GM20000 (cell line): ENCODE measurements around the gene LASP1NB.
"Not testable (repeated sequence)": the region's sequence is repeated elsewhere in the genome, so short reads cannot be mapped to it uniquely, and the experiment has no call there.

Source experiments
- DNase-seq: peaks from one replicate; pipeline ENCODE4 v3.0.0; 2012; ENCODE audit warnings: low spot score
- TF ChIP-seq, protein P1 (sequence below): IDR thresholded peaks from 2 replicates; pipeline ENCODE4 v1.5.1; 2012; ENCODE audit warnings: mild to moderate bottlenecking, control low read depth; ENCODE audit errors: extremely low read depth, missing control alignments

The LASP1NB gene

DNA sequence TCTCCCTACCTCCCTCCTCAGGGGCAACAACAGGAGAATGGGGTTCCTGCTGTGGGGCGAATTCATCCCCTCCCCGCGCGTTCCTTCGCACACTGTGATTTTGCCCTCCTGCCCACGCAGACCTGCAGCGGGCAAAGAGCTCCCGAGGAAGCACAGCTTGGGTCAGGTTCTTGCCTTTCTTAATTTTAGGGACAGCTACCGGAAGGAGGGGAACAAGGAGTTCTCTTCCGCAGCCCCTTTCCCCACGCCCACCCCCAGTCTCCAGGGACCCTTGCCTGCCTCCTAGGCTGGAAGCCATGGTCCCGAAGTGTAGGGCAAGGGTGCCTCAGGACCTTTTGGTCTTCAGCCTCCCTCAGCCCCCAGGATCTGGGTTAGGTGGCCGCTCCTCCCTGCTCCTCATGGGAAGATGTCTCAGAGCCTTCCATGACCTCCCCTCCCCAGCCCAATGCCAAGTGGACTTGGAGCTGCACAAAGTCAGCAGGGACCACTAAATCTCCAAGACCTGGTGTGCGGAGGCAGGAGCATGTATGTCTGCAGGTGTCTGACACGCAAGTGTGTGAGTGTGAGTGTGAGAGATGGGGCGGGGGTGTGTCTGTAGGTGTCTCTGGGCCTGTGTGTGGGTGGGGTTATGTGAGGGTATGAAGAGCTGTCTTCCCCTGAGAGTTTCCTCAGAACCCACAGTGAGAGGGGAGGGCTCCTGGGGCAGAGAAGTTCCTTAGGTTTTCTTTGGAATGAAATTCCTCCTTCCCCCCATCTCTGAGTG lies 5.9 kb upstream of the LASP1NB start:
- TF ChIP-seq, protein P1, sequence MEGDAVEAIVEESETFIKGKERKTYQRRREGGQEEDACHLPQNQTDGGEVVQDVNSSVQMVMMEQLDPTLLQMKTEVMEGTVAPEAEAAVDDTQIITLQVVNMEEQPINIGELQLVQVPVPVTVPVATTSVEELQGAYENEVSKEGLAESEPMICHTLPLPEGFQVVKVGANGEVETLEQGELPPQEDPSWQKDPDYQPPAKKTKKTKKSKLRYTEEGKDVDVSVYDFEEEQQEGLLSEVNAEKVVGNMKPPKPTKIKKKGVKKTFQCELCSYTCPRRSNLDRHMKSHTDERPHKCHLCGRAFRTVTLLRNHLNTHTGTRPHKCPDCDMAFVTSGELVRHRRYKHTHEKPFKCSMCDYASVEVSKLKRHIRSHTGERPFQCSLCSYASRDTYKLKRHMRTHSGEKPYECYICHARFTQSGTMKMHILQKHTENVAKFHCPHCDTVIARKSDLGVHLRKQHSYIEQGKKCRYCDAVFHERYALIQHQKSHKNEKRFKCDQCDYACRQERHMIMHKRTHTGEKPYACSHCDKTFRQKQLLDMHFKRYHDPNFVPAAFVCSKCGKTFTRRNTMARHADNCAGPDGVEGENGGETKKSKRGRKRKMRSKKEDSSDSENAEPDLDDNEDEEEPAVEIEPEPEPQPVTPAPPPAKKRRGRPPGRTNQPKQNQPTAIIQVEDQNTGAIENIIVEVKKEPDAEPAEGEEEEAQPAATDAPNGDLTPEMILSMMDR = no peak
- no peak for DNase-seq

- no peak for DNase-seq
- TF ChIP-seq, protein P1 = no peak
These were observed 4.8 kb upstream of the LASP1NB start for GRCh38 chr17:38920374-38921291.

DNA sequence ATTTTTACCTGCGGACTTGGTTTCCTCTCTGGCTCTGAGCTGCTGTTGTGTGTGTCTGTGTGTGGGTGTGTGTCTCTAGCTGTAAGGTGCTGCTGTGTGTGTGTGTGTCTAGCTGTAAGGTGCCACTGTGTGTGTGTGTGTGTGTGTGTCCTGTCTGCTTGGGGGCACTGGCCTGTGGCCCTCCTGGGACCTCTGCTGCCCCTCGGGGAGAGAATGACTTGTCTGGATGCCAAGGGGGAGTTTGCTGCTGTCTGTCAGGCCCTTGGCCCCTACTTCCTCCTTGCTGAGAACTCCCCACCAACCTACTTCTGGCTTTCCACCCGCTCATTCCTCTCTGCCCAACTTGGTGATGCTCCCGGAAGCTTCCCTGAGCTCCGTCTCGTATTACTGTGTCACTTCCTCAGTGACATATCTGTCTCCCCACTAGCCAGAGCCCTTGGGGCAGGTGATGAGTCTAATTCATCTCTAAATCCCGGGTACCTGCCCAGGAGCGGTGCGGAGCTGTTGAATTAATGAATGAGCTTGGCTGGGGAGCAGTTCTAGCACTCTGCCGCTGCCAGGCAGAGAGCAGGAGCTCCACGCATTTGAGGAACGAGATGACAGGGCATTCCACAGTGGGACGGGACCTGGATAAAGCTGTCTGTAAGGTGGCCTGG lies 3.5 kb upstream of the LASP1NB start:
- TF ChIP-seq, protein P1 = no peak
- DNase-seq = no peak

DNA sequence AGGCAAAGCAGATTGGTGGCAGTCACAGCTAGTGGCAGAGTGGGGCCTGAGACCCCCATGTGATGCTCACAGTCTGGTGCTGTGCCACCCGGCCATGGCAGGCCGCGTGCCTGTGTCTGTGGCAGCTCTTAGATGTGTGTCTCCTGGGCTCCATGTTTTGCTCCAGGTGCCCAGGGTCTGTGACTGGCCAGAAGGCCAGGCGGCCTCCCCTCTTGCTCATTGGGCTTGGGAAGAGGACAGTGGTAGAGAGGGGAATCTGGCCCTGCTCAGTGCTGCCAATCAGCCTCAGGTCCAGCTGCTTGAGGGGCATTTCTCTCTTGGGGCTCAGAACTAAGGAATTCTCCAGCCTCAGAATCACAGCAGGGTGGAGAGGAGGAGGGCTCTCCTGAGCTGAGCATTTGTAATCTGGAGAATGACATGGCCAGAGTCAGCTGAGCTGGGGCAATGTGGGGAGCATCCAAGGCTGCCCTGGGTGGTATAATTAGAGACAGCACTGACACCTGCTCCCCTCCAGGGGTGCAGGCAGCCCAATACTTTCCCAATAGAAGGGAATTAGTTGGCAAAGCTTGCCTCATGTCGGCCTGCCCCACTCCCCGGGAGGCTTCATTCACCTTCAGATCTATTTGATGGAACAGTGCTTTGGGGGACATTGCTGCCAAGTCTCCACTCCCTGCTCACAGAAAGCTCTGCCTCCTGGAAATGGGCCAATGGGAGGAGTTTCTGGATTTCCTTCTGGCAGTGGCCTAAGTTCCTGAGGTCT lies 2.7 kb upstream of the LASP1NB start:
- no peak for DNase-seq
- TF ChIP-seq, protein P1 = no peak

DNA sequence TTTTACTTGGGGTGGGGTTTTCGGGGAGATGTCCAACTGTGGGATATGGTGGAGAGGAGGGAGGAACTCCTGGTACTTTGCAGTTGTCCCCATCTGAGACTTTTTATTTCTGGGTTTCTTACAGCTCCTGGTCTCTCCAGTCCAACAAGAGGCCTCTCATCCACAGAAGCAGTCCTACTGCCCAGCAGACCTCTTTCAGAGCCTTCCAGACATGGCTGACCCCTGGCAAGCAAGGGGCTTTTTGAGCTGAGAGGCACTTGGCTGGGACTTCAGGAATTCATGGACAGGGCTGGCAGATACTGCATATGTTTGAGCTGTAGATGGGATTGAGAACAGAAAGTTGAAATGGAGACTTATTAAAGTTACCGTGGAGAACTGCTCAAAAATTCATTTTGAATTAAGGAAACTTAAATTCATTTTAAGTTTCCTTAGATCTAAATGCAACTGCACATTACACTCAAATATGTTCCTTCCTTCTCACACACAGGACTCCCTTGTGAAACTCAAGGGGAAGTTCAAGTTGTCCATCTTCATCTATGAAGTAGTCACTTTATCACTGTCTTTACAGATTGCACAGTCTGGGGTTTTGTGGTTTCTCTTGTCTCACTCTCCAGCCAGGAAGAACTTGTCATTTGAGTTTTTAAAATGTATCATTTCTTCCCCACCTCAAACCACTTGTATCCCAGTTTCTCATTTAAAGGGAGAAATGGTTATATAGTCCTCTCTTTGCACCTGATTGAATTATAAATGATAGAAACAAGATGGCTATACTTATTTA lies 1.1 kb downstream of the LASP1NB start:
- DNase-seq = peak; percentile 64
- TF ChIP-seq, protein P1 = no peak

DNA sequence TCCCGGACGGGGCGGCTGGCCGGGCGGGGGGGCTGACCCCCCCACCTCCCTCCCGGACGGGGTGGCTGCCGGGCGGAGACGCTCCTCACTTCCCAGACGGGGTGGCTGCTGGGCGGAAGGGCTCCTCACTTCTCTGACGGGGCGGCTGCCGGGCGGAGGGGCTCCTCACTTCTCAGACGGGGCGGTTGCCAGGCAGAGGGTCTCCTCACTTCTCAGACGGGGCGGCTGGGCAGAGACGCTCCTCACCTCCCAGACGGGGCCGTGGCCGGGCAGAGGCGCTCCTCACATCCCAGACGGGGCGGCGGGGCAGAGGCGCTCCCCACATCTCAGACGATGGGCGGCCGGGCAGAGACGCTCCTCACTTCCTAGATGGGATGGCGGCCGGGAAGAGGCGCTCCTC lies 5.4 kb downstream of the LASP1NB start:
- DNase-seq = not testable (repeated sequence)

- not testable (repeated sequence) for DNase-seq
These were observed 8.5 kb downstream of the LASP1NB start for GRCh38 chr17:38933962-38934361.
